ENCODE results near the gene ATP1B3. TPM values are rescaled to one million over a fixed set of nuclear protein-coding genes. Genes with fewer than 3 reads are reported as not detected.

Gene ATP1B3
- polyA plus RNA-seq, 3 donors = 183 to 211 (median 208) TPM

Other genes starting within 250 kb of the ATP1B3 start
- gene RNF7, start 138.3 kb upstream of the ATP1B3 start, polyA plus RNA-seq (ENCODE audit: insufficient read length in 3 of 3) = 100 to 1,000 TPM; 111 to 131 (median 128) TPM
- under 1 TPM in 2 of 3 donors, not detected in 1; 0.07 to 0.12 TPM for gene GRK7, start 113.2 kb upstream of the ATP1B3 start, polyA plus RNA-seq (ENCODE audit: insufficient read length in 3 of 3)